OCI-LY7 (cell line): ENCODE results near the gene BCKDHB. TPM values are rescaled to one million over a fixed set of nuclear protein-coding genes. Genes with fewer than 3 reads are reported as not detected.

ENCODE experiments used
- BruUV-seq: library from RNA; stranded (reverse); fragments of 400-500 nt; replicated peaks from 2 replicates; lab custom pipeline; 2021; lab: Mats Ljungman, UMichigan
- CTCF ChIA-PET: fragments of 300-600 bp; sonication (Branson Sonifier 250); formaldehyde crosslinking; loops from one replicate; lab custom pipeline; 2022; ENCODE audit warnings: antibody characterized with exemption; ENCODE audit not compliant: unreplicated experiment; lab: Charles Lee
- POLR2A ChIA-PET: fragments of 300-600 bp; sonication (Branson Sonifier 250); formaldehyde crosslinking; loops from one replicate; lab custom pipeline; 2022; ENCODE audit warnings: antibody characterized with exemption; lab: Charles Lee
- DNase-seq: peaks from one replicate; pipeline ENCODE4 v3.0.0-alpha.2; 2015; ENCODE audit warnings: low spot score
- H2AFZ ChIP-seq: fragments of 200-600 bp; sonication (generic), shearing (Covaris generic); 2 replicates; pipeline ENCODE4 v1.6.1; 2014; ENCODE audit warnings: mild to moderate bottlenecking, antibody characterized with exemption, low read length, moderate library complexity
- H3K27ac ChIP-seq: fragments of 200-600 bp; sonication (generic); 2 replicates; pipeline ENCODE4 v1.5.1; 2014; ENCODE audit warnings: mixed run types, low read depth, mild to moderate bottlenecking, moderate library complexity, low read length, inconsistent platforms; ENCODE audit not compliant: poor library complexity, severe bottlenecking
- H3K36me3 ChIP-seq: fragments of 200-600 bp; sonication (generic); 2 replicates; pipeline ENCODE4 v1.6.1; 2014; ENCODE audit warnings: mild to moderate bottlenecking, antibody characterized with exemption, low read length, moderate library complexity, mixed read lengths; ENCODE audit not compliant: insufficient read depth
- H3K4me1 ChIP-seq: fragments of 200-600 bp; sonication (generic); 2 replicates; pipeline ENCODE4 v1.5.1; 2014; ENCODE audit warnings: mild to moderate bottlenecking, low read length; ENCODE audit not compliant: insufficient read depth, poor library complexity, severe bottlenecking
- H3K4me2 ChIP-seq: fragments of 200-600 bp; sonication (generic); 2 replicates; pipeline ENCODE4 v1.6.1; 2014; ENCODE audit warnings: mild to moderate bottlenecking, low read length
- H3K4me3 ChIP-seq: fragments of 200-600 bp; sonication (generic); 2 replicates; pipeline ENCODE4 v1.5.1; 2014; ENCODE audit warnings: mild to moderate bottlenecking, low read depth, low read length; ENCODE audit not compliant: poor library complexity, severe bottlenecking
- H3K79me2 ChIP-seq: fragments of 200-600 bp; sonication (generic); 2 replicates; pipeline ENCODE4 v1.6.1; 2016; ENCODE audit warnings: low read depth, mild to moderate bottlenecking, low read length, moderate library complexity, mixed read lengths; ENCODE audit not compliant: insufficient read depth
- H3K9me2 ChIP-seq: fragments of 200-600 bp; sonication (generic); 2 replicates; pipeline ENCODE4 v1.6.1; 2016; ENCODE audit warnings: mild to moderate bottlenecking, low read length, mixed read lengths; ENCODE audit not compliant: insufficient read depth
- H3K9me3 ChIP-seq: fragments of 200-600 bp; sonication (generic); 2 replicates; pipeline ENCODE4 v1.6.1; 2014; ENCODE audit warnings: mild to moderate bottlenecking, mixed run types, low read length, mixed read lengths
- H4K20me1 ChIP-seq: fragments of 200-600 bp; sonication (generic); 2 replicates; pipeline ENCODE4 v1.6.1; 2014; ENCODE audit warnings: mild to moderate bottlenecking, antibody characterized with exemption, low read length, moderate library complexity, mixed read lengths; ENCODE audit not compliant: insufficient read depth
- CTCF ChIP-seq: fragments of 200-600 bp; sonication (generic); conservative IDR thresholded peaks from 2 replicates; pipeline ENCODE4 v1.5.1; 2014; ENCODE audit warnings: mild to moderate bottlenecking, antibody characterized with exemption, low read length, moderate library complexity, mixed read lengths
- EZH2phosphoT487 ChIP-seq: fragments of 200-600 bp; sonication (generic); IDR thresholded peaks from 2 replicates; pipeline ENCODE4 v1.6.1; 2018; ENCODE audit warnings: low read depth, borderline replicate concordance, mild to moderate bottlenecking, mixed run types, antibody characterized with exemption, low read length, moderate library complexity, mixed read lengths
- intact Hi-C: fragments of 100-400 bp; cut with micrococcal nuclease; formaldehyde crosslinking; loops from one replicate; pipeline ENCODE4 v1.10.0; 2022; ENCODE audit not compliant: unreplicated experiment
- total RNA-seq, 2 experiments: library from RNA; depleted of rRNA in 1 of 2; stranded (reverse); fragments of >200 nt in 1 of 2; shearing (Covaris generic) in 1 of 2; gene quantifications; 2 replicates each; pipeline ENCODE4 v1.2.3, GENCODE V29; 2014 to 2022

The BCKDHB gene
- total RNA-seq, 2 experiments from 2014 or later: 25.7 to 30.3 TPM

GRCh38 chr6:80170433-80170832 is 64.0 kb downstream of the BCKDHB start:
- Histone ChIP-seq H3K4me1 (no peaks in the 10 kb centered on the region), H3K79me2 (no peaks in the 10 kb centered on the region), H3K27ac (no peak overlapping the region), H4K20me1 (no peaks in the 10 kb centered on the region), H3K4me3 (no peak overlapping the region), H2AFZ (no peak overlapping the region), H3K9me2 (no peaks in the 10 kb centered on the region), H3K4me2 (no peak overlapping the region), H3K9me3 (no peaks in the 10 kb centered on the region), H3K36me3 (peaks cover 8% of the 10 kb centered on the region; the same call in 1 of the 2 replicates)
- POLR2A ChIA-PET: interaction anchor here (0.6 to 1.1 kb wide), 3 partner anchors 9 to 28 kb away, joined by 3 read pairs; no protein-coding TSS in a partner anchor
- TF ChIP-seq EZH2phosphoT487: no peak
- TF ChIP-seq CTCF: no peak
- intact Hi-C loops: no loop called here
- BruUV-seq: no TSS peak
- CTCF ChIA-PET: no interaction called here
- no peak for DNase-seq

GRCh38 chr6:80173411-80173810 is 66.9 kb downstream of the BCKDHB start:
- no peak for TF ChIP-seq EZH2phosphoT487
- TF ChIP-seq CTCF: no peak
- Histone ChIP-seq H2AFZ (no peak overlapping the region), H3K4me1 (no peaks in the 10 kb centered on the region), H3K4me3 (no peak overlapping the region), H3K36me3 (peaks cover 8% of the 10 kb centered on the region; the same call in 1 of the 2 replicates), H3K9me2 (no peaks in the 10 kb centered on the region), H3K4me2 (no peak overlapping the region), H3K27ac (no peak overlapping the region), H3K9me3 (no peaks in the 10 kb centered on the region), H4K20me1 (no peaks in the 10 kb centered on the region), H3K79me2 (no peaks in the 10 kb centered on the region)
- intact Hi-C loops: no loop called here
- CTCF ChIA-PET: no interaction called here
- POLR2A ChIA-PET: interaction anchor here (0.7 to 1.0 kb wide), 5 partner anchors 12 to 267 kb away, joined by 3 to 4 read pairs (median 4); no protein-coding TSS in a partner anchor
- no TSS peak for BruUV-seq
- DNase-seq: no peak

- BruUV-seq: no TSS peak
- no peak for DNase-seq
- TF ChIP-seq CTCF (no peak), EZH2phosphoT487 (no peak)
- intact Hi-C loops: no loop called here
- Histone ChIP-seq H3K4me2 (no peak overlapping the region), H3K36me3 (peaks cover 8% of the 10 kb centered on the region; the same call in 1 of the 2 replicates), H3K9me3 (no peaks in the 10 kb centered on the region), H3K79me2 (no peaks in the 10 kb centered on the region), H3K27ac (no peak overlapping the region), H3K9me2 (no peaks in the 10 kb centered on the region), H4K20me1 (no peaks in the 10 kb centered on the region), H2AFZ (no peak overlapping the region), H3K4me1 (no peaks in the 10 kb centered on the region), H3K4me3 (no peak overlapping the region)
- POLR2A ChIA-PET: interaction anchor here (0.6 to 1.5 kb wide), 2 partner anchors 23 to 128 kb away, joined by 3 to 5 read pairs; no protein-coding TSS in a partner anchor
- CTCF ChIA-PET: no interaction called here
These were observed 68.6 kb downstream of the BCKDHB start for GRCh38 chr6:80174900-80175572.
